Measurements from ENCODE around the gene FLT1.

GRCh38 chr13:28250542-28250941 lies 244.4 kb downstream of the FLT1 start:
- no peak for TF ChIP-seq EP300 (IDR thresholded peaks at IDR 0.05)
- no peak for TF ChIP-seq CTCF (IDR thresholded peaks at IDR 0.05)
